ENCODE data around the gene COLEC11.
"Not testable (repeated sequence)": the region's sequence is repeated elsewhere in the genome, so short reads cannot be mapped to it uniquely, and the experiment has no call there.

DNA sequence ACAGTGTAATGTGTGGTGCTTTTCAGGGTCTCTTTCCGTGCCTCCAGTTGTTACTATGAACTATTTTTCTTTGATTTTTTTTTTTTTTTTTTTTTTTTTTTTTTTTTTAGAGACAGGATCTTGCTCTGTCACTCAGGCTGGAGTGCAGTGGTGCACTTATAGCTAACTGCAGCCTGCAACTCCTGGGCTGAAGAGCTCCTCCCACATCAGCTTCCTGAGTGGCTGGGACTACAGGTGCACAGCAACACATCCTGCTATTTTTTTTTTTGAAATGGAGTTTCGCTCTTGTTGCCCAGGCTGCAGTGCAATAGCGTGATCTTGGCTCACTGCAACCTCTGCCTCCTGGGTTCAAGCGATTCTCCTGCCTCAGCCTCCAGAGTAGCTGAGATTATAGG lies 14.4 kb downstream of the COLEC11 start:
- TF ChIP-seq, protein P1, sequence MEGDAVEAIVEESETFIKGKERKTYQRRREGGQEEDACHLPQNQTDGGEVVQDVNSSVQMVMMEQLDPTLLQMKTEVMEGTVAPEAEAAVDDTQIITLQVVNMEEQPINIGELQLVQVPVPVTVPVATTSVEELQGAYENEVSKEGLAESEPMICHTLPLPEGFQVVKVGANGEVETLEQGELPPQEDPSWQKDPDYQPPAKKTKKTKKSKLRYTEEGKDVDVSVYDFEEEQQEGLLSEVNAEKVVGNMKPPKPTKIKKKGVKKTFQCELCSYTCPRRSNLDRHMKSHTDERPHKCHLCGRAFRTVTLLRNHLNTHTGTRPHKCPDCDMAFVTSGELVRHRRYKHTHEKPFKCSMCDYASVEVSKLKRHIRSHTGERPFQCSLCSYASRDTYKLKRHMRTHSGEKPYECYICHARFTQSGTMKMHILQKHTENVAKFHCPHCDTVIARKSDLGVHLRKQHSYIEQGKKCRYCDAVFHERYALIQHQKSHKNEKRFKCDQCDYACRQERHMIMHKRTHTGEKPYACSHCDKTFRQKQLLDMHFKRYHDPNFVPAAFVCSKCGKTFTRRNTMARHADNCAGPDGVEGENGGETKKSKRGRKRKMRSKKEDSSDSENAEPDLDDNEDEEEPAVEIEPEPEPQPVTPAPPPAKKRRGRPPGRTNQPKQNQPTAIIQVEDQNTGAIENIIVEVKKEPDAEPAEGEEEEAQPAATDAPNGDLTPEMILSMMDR (conservative IDR thresholded peaks at IDR 0.05; ENCODE audit: low read depth, low read length), result not testable (repeated sequence)
- not testable (repeated sequence) for TF ChIP-seq EZH2 (IDR thresholded peaks at IDR 0.05; ENCODE audit: borderline replicate concordance, low read depth, low read length, poor library complexity, severe bottlenecking)

Data from A673 (cell line).